Peyer's patch (tissue), 4 donors: ENCODE data around the gene MED19.

Experiments
- POLR2A ChIP-seq, 2 donors: fragments of 450-650 bp; IDR thresholded peaks; one replicate each; pipeline ENCODE4 v1.5.1; 2017; ENCODE audit warnings: antibody characterized with exemption in 2 of 2, mild to moderate bottlenecking in 2 of 2, moderate library complexity in 2 of 2
- TF ChIP-seq, protein P1 (sequence below), 6 experiments: fragments of 450-650 bp in 4 of 6; fragments of 200-600 bp in 2 of 6; sonication (generic) in 1 of 6; IDR thresholded peaks; one replicate each; pipeline ENCODE4 v1.5.1; 2017 to 2019; ENCODE audit warnings: antibody characterized with exemption in 6 of 6, mild to moderate bottlenecking in 3 of 6, moderate library complexity in 1 of 6

DNA sequence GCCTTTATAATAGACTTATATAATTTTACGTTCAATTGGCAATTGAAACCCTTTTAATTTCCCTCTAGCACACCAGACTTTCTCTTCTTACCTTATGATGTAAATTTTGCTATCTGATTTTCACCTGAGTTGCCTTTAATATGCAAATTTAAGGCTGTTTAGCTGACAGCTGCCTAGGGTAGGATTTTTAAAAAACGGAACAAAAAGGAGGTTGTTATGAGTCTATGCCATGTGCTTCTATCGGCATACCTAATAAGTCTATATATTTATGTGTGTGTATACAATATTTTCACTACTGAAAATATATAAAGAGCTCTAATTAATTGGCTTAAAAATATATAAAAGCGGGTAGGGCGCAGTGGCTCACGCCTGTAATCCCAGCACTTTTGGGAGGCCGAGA lies 17.5 kb upstream of the MED19 start:
- TF ChIP-seq, protein P1, sequence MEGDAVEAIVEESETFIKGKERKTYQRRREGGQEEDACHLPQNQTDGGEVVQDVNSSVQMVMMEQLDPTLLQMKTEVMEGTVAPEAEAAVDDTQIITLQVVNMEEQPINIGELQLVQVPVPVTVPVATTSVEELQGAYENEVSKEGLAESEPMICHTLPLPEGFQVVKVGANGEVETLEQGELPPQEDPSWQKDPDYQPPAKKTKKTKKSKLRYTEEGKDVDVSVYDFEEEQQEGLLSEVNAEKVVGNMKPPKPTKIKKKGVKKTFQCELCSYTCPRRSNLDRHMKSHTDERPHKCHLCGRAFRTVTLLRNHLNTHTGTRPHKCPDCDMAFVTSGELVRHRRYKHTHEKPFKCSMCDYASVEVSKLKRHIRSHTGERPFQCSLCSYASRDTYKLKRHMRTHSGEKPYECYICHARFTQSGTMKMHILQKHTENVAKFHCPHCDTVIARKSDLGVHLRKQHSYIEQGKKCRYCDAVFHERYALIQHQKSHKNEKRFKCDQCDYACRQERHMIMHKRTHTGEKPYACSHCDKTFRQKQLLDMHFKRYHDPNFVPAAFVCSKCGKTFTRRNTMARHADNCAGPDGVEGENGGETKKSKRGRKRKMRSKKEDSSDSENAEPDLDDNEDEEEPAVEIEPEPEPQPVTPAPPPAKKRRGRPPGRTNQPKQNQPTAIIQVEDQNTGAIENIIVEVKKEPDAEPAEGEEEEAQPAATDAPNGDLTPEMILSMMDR (IDR thresholded peaks at IDR 0.05) = no peak
- TF ChIP-seq POLR2A (IDR thresholded peaks at IDR 0.05) = no peak
